ENCODE measurements around the gene SLC39A6. TPM values are rescaled to one million over a fixed set of nuclear protein-coding genes. Genes with fewer than 3 reads are reported as not detected.

Gene SLC39A6
- total RNA-seq, 1 donor: 133 TPM

GRCh38 chr18:36089001-36089400 lies 40.1 kb downstream of the SLC39A6 start:
- Histone ChIP-seq H3K27me3 (ENCODE audit: insufficient read depth, low read length) (no peaks in the 10 kb centered on the region), H2AFZ (ENCODE audit: low read length) (no peak overlapping the region), H3K4me2 (ENCODE audit: insufficient read depth, low read length) (no peak overlapping the region), H3K4me3 (ENCODE audit: insufficient read depth, low read length) (no peak overlapping the region), H3K79me2 (ENCODE audit: insufficient read depth, low read length) (no peaks in the 10 kb centered on the region), H3K4me1 (ENCODE audit: insufficient read depth, low read length) (no peaks in the 10 kb centered on the region), H3K36me3 (ENCODE audit: insufficient read depth, low read length) (no peaks in the 10 kb centered on the region), H4K20me1 (ENCODE audit: insufficient read depth, low read length) (no peaks in the 10 kb centered on the region), H3K27ac (ENCODE audit: low read depth, low read length) (no peak overlapping the region), H3K9me3 (ENCODE audit: low read depth, low read length) (no peaks in the 10 kb centered on the region)
- no peak for DNase-seq (ENCODE audit: insufficient read length, low spot score, missing footprints)
- no peak for TF ChIP-seq CTCF (IDR thresholded peaks at IDR 0.05; ENCODE audit: extremely low read depth, low read depth, low read length)

GRCh38 chr18:36088256-36088655 lies 40.9 kb downstream of the SLC39A6 start:
- Histone ChIP-seq H3K4me3 (ENCODE audit: insufficient read depth, low read length) (no peak overlapping the region), H3K4me2 (ENCODE audit: insufficient read depth, low read length) (no peak overlapping the region), H2AFZ (ENCODE audit: low read length) (no peak overlapping the region), H3K79me2 (ENCODE audit: insufficient read depth, low read length) (no peaks in the 10 kb centered on the region), H3K27ac (ENCODE audit: low read depth, low read length) (no peak overlapping the region), H3K27me3 (ENCODE audit: insufficient read depth, low read length) (no peaks in the 10 kb centered on the region), H4K20me1 (ENCODE audit: insufficient read depth, low read length) (no peaks in the 10 kb centered on the region), H3K36me3 (ENCODE audit: insufficient read depth, low read length) (no peaks in the 10 kb centered on the region), H3K4me1 (ENCODE audit: insufficient read depth, low read length) (no peaks in the 10 kb centered on the region), H3K9me3 (ENCODE audit: low read depth, low read length) (no peaks in the 10 kb centered on the region)
- DNase-seq (ENCODE audit: insufficient read length, low spot score, missing footprints): no peak
- TF ChIP-seq CTCF (IDR thresholded peaks at IDR 0.05; ENCODE audit: extremely low read depth, low read depth, low read length): no peak

- Histone ChIP-seq H3K4me2 (ENCODE audit: insufficient read depth, low read length) (no peak overlapping the region), H3K27me3 (ENCODE audit: insufficient read depth, low read length) (no peaks in the 10 kb centered on the region), H3K27ac (ENCODE audit: low read depth, low read length) (no peak overlapping the region), H3K36me3 (ENCODE audit: insufficient read depth, low read length) (no peaks in the 10 kb centered on the region), H2AFZ (ENCODE audit: low read length) (no peak overlapping the region), H3K9me3 (ENCODE audit: low read depth, low read length) (no peaks in the 10 kb centered on the region), H3K4me3 (ENCODE audit: insufficient read depth, low read length) (no peak overlapping the region), H3K79me2 (ENCODE audit: insufficient read depth, low read length) (no peaks in the 10 kb centered on the region), H4K20me1 (ENCODE audit: insufficient read depth, low read length) (no peaks in the 10 kb centered on the region), H3K4me1 (ENCODE audit: insufficient read depth, low read length) (no peaks in the 10 kb centered on the region)
- no peak for TF ChIP-seq CTCF (IDR thresholded peaks at IDR 0.05; ENCODE audit: extremely low read depth, low read depth, low read length)
- DNase-seq (ENCODE audit: insufficient read length, low spot score, missing footprints): no peak
Measured at GRCh38 chr18:36086186-36086585, 43.0 kb downstream of the SLC39A6 start.

- no peak overlapping the region for H3K4me2 ChIP-seq (ENCODE audit: insufficient read depth, low read length)
- no peaks in the 10 kb centered on the region for H3K36me3 ChIP-seq (ENCODE audit: insufficient read depth, low read length)
- H3K79me2 ChIP-seq (ENCODE audit: insufficient read depth, low read length): no peaks in the 10 kb centered on the region
- TF ChIP-seq CTCF (IDR thresholded peaks at IDR 0.05; ENCODE audit: extremely low read depth, low read depth, low read length): no peak
- H3K4me1 ChIP-seq (ENCODE audit: insufficient read depth, low read length): no peaks in the 10 kb centered on the region
- peaks cover 1% of the 10 kb centered on the region for H3K27me3 ChIP-seq (ENCODE audit: insufficient read depth, low read length)
- no peak overlapping the region for H3K27ac ChIP-seq (ENCODE audit: low read depth, low read length)
- H4K20me1 ChIP-seq (ENCODE audit: insufficient read depth, low read length): no peaks in the 10 kb centered on the region
- H3K4me3 ChIP-seq (ENCODE audit: insufficient read depth, low read length): no peak overlapping the region
- DNase-seq (ENCODE audit: insufficient read length, low spot score, missing footprints): no peak
- H3K9me3 ChIP-seq (ENCODE audit: low read depth, low read length): no peaks in the 10 kb centered on the region
- no peak overlapping the region for H2AFZ ChIP-seq (ENCODE audit: low read length)
Measured at GRCh38 chr18:36085195-36085594, 43.9 kb downstream of the SLC39A6 start.
